Esophagus muscularis mucosa (tissue), 3 donors: ENCODE results near the gene GSK3B.

Source experiments
- EP300 ChIP-seq: sonication (generic); formaldehyde crosslinking; IDR thresholded peaks from one replicate; pipeline ENCODE4 v1.6.1; 2017; ENCODE audit warnings: antibody characterized with exemption
- POLR2A ChIP-seq: fragments of 450-650 bp; IDR thresholded peaks from one replicate; pipeline ENCODE4 v1.6.1; 2017; ENCODE audit warnings: antibody characterized with exemption, moderate library complexity, mild to moderate bottlenecking, low read depth
- POLR2AphosphoS5 ChIP-seq, 2 donors: sonication (generic); formaldehyde crosslinking; IDR thresholded peaks; one replicate each; pipeline ENCODE4 v1.6.1; 2017; ENCODE audit warnings: antibody characterized with exemption in 2 of 2

DNA sequence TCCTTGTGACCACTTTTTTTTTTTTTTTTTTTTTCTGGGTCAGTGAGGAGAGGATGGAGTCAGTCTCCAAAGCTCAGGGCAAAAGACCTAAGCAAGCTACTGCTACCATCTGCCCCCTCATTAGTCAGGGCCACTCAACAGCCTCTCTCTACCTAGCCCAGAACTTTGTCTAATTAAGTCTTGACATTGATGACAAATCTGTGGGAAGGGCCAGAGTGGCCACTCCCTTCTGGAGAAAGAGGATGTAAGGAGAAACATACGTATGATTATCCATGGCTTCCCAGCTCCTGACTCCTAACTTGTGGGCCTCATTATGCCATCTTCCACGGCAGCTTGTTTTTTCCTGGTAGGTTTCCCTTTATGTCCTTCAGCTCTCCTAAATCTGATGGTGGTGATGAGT is 274.4 kb downstream of the GSK3B start:
- TF ChIP-seq POLR2A (no peak), EP300 (no peak), POLR2AphosphoS5 (IDR thresholded peaks at IDR 0.05) (no peak)
